ENCODE results near the gene RASAL3.
"Not testable (repeated sequence)": the region's sequence is repeated elsewhere in the genome, so short reads cannot be mapped to it uniquely, and the experiment has no call there.

Gene RASAL3

DNA sequence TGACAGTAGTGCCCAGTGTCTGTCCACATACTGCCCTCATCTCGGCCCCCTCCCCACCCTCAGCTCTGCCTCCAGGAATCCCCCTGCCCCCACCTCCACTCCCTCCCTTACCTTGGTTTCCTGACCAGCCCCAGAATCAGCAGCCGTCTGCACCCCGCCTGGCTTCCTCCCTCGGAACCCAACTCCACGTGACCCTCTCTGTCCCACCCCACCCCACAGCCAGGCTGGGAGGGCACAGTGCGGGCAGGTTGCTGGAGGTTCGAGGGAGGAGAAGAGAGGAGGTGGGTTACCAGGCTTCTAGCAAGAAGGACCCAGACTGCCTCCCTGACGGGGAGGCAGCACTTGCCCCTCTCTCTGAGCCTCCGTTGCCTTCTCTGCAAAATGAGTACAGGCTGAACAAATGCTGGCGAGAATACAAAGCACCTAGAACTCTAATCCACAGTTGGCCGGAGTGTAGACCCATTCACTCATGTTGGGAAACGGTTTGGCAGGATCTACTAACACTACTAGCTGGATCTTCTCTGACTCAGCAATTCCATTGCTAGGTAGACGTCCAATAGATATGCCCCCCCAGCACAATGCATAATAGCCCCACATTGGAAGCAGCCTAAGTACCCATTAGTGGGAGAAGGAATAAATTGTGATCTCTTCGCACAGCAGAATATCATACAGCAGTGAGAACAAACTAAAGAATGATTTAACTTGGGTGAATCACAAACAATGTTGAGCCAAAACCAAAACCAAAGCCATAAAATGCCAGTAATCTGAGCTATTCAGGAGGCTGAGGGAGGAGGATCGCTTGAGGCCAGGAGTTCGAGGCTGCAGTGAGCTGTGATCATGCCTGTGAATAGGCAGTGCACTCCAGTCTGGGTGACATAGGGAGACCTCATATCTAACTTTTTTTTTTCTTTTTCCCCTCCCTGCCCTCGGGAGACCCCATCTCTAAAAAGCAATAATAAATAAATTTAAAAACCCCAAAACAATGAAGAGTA, at the start of gene RASAL3:
TSS of gene RASAL3 (minus strand) at position 151 of the 992 bp plus-strand sequence. CDS start 186 bp downstream, outside the sequence.
- no peak for DNase-seq

DNA sequence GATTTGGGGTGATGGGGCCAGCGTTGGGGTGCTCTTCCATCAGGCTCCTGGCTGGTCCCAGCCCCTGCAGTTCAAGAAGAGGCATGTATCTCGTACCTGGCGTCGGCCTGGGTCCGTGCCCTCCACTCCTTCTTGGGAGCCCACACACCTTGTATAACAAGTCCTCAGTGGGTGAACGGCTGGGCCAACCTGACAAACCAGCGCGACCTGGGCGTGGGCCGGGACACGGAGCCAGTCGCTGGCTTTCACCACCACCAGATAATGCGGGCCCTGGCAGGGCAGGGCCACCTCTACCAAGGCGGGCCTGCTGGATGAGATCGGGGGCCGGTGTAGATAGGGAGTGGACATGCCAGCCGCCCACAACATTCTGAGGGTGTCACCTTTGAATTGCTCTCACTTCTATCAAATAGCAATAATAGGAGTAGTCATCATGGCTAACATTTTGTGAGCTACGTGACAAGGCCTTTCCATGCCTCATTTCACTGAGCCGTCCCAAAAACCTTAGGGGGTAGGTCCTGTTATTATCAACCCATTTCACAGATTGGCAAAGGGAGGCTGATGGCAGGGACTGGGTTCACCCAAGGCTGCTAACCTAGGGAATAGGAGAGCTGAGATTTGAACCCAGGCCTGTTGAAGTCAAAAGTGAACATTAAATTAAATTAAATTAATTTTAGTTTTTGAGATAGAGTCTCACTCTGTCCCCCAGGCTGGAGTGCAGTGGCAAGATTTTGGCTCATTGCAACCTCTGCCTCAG, 47.5 kb upstream of the RASAL3 start:
- DNase-seq, result no peak

DNA sequence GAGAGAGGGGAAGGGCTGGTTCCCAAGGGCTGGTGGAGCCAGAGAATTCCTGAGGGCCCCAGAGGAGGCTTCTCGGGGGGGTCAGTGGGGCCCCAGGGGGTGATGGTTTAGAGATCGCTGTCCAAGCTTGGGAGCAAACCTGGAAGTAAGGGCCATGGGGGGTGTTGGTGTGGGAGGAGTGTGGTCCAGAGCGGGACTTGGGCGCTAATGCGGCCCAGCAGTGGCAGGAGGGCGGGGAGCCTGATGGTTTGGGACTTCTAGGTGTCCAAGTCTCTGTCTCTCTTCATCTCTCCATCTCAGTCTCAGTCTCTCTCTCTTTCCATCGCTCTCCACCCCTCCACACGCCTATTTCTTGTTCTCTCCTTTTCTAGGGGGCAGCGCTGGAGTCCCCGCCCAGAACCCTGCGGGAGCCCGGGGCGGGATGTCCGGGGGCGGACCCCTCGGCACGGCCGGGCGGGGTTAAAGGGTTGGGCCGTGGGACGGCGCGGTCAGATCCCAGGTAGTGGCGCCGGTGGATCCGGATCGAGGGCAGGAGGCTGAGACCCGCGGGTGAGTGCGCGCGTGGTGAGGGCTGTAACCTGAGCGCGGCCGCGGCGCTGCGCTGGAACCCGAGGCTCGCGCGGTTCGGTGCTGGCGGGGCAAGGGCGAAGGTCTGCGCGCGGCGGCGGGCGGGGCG, 43.8 kb upstream of the RASAL3 start, which contains the start of gene CYP4F22:
TSS of gene CYP4F22 (plus strand) at position 491 of the 676 bp plus-strand sequence. CDS start 16,812 bp downstream, outside the sequence.
- no peak for DNase-seq

DNA sequence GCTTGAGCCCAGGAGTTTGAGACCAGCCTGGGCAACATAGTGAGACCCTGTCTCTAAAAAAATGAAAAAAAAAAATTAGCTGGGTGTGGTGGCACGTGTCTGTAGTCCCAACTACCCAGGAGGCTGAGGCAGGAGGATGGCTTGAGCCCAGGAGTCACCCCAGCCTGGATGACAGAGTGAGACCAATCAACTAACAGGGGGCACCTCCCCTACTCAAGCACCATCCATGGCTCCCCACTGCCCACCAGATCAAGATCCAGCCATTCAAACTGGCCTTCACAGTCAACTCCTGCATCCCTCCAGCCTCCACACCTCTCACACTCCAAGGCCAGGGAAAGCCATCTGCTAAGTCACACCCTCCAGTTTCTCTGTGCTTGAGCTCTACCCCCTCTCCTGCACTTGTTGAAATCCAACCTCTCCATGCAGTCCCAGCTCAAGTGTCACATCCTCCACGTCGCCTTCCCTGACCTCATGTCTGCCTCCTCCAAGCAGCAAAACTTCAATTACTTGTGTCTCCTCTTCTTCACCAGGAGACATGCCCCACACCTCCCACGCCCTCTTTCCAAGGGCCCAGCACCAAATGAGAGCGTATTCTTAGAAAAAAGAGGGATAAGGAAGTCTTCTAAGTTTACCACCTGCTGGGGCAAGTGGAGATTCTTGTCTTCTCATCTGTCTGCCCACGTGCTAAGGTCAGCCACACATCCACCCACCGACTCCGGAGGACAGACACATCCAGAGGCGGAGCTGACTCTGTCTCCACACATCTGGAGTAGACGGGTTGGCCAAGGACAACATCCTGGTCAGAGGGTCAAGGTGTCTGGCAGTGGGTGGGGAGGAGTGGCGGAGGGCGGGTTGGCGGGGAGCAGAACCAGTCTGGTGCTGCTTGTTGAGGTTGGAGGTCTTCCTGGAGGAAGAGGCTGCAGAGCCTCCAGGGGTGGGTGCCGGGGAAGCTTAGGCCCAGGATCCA, 43.0 kb upstream of the RASAL3 start:
- DNase-seq, result no peak

DNA sequence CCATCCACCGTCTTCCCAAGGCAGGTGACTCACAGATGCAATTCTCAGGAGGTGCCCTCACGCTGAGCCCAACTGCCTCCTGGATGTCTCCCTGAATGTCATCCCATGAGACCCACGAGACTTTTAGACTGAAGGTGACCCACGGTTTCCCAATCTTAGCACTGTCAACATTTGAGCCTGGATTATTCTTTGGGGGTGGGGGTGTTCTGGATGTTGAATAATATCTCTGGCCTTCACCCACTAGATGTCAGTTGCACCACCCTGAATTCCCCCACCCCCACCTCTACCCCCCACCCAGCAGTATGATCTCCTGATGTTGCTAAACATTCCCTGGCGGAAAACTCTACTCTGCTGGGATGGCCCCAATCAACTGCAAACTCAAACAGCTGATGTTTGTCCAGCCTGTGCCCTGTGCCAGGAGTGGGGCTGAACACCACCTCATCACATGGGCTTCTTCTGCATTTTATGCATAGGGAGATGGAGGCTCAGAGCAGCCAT, 41.8 kb upstream of the RASAL3 start:
- no peak for DNase-seq

DNA sequence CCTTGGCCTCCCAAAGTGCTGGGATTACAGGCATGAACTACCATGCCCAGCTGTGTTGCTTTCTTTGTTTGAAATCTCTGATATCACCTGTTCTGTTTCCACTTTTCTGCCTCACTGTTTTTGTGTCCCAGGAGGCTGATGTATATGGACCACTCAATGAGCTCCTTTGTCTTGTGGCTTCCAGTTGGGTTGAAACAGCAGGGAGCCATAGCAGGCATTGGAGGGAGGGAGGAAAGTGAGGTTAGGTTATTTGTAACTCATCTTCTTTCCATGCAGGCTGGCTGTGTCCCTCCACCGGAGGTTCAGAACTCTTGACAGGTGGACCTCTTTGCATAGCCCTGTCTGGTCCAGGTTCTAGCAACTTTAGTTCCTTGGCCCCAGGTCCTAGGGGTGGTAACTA, 37.9 kb upstream of the RASAL3 start:
- DNase-seq, result no peak

DNA sequence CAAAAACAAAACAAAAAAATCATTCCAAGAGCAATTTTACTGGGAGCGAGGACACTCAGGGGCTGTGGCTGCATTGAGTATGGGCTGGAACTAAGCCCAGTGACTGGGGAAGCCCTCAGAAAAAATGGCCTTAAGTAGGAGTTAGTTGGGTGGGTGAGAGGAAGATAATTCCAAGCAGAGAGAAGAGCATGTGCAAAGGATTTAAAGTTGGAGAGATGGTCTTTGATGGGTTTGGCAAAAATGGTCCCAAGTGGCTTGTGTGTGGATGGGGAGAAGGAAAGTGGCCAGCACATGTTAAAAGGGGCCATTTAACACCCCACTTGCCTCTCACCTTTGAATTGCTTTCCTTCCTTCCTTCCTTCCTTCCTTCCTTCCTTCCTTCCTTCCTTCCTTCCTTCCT, 37.3 kb upstream of the RASAL3 start:
- DNase-seq, result no peak

DNA sequence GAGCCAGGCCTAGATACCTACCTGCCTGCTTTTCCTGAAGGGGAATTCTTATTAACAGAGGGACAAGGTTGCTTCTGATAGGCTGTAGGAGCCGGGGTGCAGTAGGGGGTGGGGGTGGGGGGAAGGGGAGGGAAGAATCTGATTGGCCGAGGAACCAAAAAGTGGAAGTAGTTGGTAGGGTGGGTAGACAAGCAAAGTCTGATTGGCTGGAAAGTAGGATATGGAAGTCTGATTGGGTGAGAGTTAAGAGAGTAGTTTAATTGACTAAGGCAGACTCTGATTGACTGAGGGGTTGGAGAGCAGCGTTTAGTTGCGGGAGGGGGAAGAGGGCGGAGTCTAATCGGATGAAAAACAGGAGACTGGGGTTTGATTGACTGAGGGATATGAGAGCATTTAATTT, 34.6 kb upstream of the RASAL3 start:
- no peak for DNase-seq

DNA sequence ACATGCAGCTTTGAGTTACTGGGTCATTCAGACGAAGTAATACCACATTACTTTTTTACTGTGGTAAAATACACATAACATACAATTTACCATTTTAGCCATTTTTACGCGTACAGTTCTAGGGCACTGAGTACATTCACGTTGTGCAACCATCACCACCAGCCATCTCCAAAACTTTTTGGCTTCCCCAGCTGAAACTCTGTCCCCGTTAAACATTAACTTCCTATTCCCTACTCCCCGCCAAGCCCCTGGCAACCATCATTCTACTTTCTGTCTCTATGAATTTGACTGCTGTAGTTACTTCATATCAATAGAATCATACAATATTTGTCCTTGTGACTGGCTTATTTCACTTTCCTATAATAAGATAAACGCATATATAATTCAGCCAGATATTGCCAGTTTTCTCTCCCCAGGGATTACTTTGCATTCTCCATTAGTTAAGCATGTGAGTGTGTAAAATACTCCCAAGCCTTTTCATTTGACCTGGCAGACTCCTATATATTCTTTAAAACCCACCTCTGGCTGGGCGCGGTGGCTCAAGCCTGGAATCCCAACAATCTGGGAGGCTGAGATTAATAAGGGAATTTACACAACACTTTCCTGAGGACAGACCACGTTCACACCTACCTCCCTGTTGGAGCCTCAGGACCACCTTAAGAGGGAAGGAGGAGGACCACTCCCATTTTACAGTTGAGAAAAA, 34.0 kb upstream of the RASAL3 start:
- no peak for DNase-seq

DNA sequence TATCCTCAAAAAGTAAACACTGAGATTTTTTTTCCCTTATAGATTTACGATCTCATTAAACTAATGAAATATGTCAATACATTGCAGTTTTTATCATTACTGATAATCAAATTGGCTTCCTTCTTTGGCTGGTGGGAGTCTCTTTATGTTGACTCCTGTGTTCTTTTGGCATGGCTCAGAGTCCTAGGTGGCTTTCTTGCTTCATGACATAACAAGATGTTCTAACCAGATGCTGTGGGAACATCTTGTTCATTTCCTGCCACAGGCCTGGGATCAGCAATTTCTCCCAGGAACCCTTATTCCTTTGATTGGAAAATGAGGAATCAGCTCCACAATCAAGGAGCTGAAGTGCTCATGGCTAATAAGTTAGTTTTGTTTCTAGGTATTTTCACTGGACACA, 30.8 kb upstream of the RASAL3 start:
- no peak for DNase-seq

DNA sequence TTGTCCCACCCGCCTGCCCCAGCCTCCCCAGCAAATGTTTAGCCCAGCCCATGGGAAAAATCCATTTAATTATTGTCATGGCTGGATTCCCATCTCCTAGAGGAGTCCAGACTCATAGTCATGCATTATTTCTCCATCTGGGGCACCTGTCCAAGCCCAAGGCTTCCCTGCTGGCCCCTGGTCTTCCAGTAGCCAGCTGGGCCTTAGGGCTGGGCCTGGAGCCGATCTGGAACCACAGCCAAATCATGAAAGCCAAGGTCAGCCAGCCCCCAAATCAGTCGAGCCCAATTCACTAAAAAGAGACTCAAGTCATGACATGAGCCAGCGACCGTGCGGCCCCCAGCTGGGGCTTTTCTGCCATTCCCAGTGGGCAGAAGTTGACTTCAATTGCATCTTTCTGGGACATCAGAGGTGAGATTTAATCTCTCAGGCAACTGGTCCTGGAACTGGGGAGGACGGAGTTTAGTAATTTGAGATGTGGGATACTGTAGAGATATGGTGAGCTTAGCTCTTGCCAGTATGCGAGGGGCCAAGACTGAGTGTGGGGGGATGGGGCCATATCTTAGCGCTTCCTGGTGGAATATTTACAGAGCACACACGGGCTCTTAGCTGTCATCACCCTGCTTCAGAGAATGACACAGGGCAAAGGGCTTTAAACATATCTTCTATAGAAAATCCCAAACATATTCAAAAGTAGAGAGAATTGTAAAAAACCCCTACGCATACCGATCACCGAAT, 24.3 kb upstream of the RASAL3 start:
- no peak for DNase-seq

DNA sequence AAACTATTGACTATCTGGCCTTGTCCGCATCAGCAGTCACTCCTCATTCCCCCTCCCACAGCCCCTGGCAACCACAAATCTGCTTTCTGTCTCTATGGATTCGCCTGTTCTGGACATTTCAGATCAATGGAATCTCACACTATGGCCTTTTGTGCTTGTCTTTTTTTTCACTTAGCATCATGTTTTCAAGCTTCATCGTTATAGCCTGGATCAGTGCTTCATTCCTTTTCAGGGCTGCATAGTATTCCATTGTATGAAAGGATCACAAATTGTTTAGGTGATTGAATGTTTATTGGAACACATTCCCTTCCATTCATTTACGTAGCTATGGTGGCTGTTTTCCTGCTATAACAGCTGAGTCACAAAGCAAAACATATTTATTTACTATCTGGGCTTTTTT, 22.7 kb upstream of the RASAL3 start:
- no peak for DNase-seq

DNA sequence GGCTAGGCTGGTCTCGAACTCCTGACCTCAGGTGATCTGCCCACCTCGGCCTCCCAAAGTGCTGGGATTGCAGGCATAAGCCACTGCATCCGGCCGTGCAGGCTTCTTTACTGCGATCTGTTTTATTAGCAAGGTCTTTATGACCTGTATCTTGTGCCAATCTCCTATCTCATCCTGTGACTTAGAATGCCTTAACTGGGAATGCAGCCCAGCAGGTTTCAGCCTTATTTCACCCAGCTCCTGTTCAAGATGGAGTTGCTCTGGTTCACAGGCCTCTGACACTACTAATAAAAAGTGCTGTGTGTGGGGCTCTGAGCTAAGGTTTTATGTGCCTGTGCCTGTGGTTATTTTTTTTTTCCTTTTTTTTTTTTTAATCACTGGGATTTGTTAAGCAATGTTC, 21.4 kb upstream of the RASAL3 start:
- not testable (repeated sequence) for DNase-seq

DNA sequence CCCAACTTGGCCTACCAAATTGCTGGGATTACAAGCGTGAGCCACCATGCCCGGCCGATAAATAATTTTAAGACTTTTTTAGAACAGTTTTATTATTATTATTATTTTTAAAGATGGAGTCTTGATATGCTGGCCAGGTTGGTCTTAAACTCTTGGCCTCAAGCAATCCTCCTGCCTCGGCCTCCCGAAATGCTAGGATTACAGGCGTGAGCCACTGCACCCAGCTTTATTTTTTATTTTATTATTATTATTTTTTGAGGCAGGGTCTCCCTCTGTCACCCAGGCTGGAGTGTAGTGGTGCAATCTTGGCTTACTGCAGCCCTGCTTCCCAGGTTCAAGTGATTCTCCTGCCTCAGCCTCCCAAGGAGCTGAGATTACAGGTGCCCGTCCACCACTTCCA, 16.7 kb upstream of the RASAL3 start:
- not testable (repeated sequence) for DNase-seq

DNA sequence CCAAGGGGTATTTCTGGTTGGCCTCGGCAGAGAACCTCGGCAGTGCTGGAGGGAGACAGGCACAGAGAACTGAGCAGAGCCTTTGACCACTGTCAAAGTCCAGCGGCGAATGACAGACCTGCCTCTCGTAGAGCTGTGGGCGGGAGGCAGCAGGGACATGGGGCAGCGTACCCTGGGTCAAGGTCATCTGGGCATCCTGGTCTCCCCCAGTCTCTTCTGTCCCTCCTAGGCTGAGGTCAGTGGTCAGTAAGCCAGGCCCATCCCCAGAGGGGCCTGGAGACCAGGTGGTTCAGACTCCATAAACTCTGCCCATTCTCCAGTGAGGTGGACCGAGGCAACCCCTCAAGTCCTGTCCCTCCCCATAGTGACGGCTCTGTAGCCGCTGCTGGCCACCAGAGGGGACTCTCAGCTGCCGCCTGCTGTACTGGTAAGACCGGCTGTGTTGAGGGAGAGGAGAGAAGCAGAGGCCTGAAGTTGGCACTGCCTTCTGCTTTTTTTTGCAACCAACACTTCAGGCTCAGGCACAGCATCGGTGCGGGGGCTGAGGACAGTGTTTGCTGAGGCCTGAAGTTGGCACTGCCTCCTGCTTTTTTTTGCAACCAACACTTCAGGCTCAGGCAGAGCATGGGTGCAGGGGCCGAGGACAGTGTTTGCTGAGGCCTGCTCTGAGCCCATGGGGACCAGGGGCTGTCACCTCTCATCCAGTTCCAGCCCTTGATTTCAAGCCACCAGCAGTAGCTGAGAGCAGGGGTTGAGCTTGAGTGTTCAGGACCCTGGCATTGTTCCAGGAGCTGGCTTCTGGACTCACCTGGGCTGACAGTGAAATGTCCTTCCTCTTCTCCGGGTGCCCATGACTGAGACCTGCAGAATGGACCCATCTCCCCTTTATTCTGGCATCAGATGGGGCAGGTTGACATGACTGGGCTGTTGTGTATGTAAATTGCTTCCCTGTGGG, 15.3 kb upstream of the RASAL3 start, which contains the start of gene PGLYRP2:
TSS of gene PGLYRP2 (minus strand) at position 111 of the 955 bp plus-strand sequence. CDS start 130 bp downstream, outside the sequence.
- DNase-seq, result no peak

DNA sequence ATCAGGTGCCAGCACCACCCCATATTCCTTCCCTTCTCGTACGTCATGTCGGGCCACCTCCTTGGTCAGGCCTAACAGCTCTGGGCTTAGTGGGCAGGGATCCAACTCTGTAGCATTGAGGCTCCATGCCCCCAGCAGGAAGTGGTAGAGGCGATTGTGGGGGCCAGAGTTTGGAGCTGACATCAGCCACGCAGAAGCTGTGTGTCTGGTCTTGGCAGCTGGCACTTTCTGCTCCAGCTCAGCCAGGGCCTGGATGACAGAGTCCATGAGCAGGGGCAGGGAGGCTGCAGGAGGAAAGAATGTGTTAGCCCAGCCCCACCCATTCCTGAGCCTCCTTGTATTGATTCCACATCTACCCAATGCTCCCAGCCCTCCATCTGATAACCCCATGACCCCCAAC, 12.0 kb upstream of the RASAL3 start:
- DNase-seq, result no peak

DNA sequence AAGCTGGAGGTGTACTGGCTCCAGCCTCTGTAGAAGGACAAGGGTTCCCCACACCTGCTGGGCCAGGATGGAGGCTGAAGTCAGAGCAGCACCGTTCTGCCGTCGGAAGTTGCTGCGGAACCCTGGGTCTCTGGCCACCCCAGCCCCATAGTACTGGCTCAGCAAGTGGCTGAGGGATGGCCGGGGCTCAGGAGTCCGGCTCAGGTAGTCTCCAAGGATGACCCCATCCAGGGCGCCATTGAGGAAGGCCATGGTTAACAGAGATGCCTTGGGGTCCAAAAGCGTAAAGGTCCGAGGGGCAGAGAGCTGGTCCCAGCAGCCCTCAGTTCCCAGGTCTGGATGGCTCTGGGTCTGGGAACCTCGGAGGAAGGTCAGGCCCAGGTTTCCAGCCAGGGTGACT, 11.3 kb upstream of the RASAL3 start:
- DNase-seq, result no peak

DNA sequence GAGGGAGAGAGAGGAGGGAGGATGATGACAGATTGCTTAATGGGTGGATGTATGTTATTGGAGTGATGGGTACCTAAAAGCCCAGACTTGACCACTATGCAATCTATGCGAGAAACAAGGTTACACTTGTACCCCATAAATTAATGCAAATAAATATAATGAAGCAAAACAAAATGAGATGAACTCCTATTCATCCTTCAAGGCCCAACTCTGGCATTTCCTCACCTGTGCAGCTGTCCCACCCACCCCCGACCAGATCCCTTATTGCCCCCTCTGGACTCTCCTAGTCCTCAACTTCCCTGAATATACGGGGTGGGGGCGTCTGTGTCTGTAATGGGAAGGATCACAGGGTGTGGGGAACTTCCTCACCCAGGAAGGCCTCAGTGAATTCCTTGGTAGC, 10.8 kb upstream of the RASAL3 start:
- no peak for DNase-seq

DNA sequence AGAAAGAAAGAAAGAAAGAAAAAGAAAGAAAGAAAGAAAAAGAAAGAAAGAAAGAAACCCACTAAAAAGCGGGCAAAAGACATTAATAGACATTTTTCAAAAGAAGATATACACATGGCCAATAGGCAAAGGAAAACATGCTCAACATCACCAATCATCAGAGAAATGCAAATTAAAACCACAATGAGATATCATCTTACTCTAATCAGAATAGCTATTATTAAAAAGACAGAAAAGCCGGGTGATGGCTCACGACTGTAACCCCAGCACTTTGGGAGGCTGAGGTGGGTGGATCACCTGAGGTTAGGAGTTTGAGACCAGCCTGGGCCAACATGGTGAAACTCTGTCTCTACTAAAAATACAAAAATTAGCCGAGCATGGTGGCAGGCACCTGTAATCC, 9.5 kb upstream of the RASAL3 start:
- not testable (repeated sequence) for DNase-seq

Data from T1000 (cell line).